Measurements from ENCODE around the gene MICOS13.

Gene MICOS13

DNA sequence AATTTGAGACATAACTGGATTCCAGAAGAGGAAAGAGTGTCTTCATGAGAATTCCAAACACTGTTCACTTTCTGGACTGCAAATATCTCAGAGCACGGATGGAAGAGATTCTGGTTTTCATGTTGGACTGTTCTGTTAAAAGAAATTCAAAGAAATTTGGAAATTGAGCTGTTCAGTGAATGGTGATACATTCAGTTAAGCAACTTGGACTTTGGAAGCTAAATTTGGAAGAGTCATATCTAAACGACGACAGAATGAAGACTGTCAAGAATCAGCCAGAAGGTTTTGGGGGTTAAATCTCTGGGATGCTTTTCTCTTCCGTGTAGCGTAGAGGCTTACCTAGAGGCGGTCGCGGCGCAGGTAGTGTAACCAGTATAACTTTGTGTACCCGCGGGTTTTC is 31.9 kb downstream of the MICOS13 start:
- TF ChIP-seq, protein P1, sequence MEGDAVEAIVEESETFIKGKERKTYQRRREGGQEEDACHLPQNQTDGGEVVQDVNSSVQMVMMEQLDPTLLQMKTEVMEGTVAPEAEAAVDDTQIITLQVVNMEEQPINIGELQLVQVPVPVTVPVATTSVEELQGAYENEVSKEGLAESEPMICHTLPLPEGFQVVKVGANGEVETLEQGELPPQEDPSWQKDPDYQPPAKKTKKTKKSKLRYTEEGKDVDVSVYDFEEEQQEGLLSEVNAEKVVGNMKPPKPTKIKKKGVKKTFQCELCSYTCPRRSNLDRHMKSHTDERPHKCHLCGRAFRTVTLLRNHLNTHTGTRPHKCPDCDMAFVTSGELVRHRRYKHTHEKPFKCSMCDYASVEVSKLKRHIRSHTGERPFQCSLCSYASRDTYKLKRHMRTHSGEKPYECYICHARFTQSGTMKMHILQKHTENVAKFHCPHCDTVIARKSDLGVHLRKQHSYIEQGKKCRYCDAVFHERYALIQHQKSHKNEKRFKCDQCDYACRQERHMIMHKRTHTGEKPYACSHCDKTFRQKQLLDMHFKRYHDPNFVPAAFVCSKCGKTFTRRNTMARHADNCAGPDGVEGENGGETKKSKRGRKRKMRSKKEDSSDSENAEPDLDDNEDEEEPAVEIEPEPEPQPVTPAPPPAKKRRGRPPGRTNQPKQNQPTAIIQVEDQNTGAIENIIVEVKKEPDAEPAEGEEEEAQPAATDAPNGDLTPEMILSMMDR (IDR thresholded peaks at IDR 0.05): no peak

DNA sequence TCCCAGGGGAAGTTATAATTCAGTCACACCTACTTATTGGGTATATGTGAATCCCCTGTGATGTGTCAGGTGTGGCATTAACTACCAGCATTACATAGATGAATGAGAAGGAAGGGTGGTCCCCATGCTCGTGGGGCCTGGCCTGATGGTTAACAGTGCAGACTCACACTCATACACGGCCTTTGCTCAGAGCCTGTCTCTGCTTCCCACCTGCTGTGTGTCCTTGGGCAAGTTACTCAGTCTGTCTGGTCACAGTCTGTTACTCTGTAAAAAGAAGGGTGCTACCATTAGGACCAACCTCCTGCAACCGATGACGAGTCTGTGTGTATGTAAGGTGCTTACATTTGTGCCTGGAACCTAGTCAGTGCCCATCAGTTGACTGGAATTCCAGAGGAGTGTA is 33.6 kb downstream of the MICOS13 start:
- TF ChIP-seq, protein P1 (IDR thresholded peaks at IDR 0.05): no peak
- Histone ChIP-seq H3K27ac (no peak overlapping the region), H3K4me3 (no peak overlapping the region)
- DNase-seq (ENCODE audit: low spot score): no peak

More for the DNA sequence above, 31.9 kb downstream of the MICOS13 start:
- DNase-seq (ENCODE audit: low spot score): no peak
- H3K27ac ChIP-seq: no peak overlapping the region
- no peak overlapping the region for H3K4me3 ChIP-seq

GRCh38 chr19:5645409-5645808 is 34.9 kb downstream of the MICOS13 start:
- Histone ChIP-seq H3K4me3 (no peak overlapping the region), H3K27ac (no peak overlapping the region)
- DNase-seq (ENCODE audit: low spot score): no peak
- TF ChIP-seq, protein P1 (IDR thresholded peaks at IDR 0.05): no peak

- no peak overlapping the region for H3K4me3 ChIP-seq
- no peak overlapping the region for H3K27ac ChIP-seq
- TF ChIP-seq, protein P1 (IDR thresholded peaks at IDR 0.05): no peak
- DNase-seq (ENCODE audit: low spot score): no peak
These were observed 36.3 kb downstream of the MICOS13 start for GRCh38 chr19:5644037-5644436.

- no peak for DNase-seq (ENCODE audit: low spot score)
- TF ChIP-seq, protein P1 (IDR thresholded peaks at IDR 0.05): no peak
- Histone ChIP-seq H3K27ac (no peak overlapping the region), H3K4me3 (no peak overlapping the region)
These were observed 37.3 kb downstream of the MICOS13 start for GRCh38 chr19:5643060-5643459.

DNA sequence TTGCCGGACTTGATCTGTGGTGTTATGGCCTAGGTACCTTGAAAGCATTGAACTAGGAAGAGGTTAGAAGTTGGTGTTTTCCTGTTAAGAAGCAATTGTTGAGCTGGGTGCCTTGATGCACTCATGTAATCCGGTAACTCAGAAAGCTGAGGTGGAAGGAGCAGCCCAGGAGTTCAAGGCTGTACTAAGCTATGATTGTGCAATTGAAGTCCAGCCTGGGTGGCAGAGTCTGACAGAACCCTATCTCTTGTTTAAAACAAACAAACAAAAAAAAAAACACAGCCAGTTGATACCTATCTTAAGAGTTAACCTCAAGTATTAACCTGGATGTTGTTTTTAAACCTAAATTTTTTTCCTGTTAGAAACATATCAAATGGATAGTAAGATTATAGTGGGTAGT is 38.1 kb downstream of the MICOS13 start:
- no peak for DNase-seq (ENCODE audit: low spot score)
- TF ChIP-seq, protein P1 (IDR thresholded peaks at IDR 0.05): no peak
- H3K4me3 ChIP-seq: no peak overlapping the region
- no peak overlapping the region for H3K27ac ChIP-seq

GRCh38 chr19:5641171-5641570 is 39.1 kb downstream of the MICOS13 start:
- Histone ChIP-seq H3K4me3 (no peak overlapping the region), H3K27ac (no peak overlapping the region)
- no peak for DNase-seq (ENCODE audit: low spot score)
- TF ChIP-seq, protein P1 (IDR thresholded peaks at IDR 0.05): no peak
